ENCODE measurements around the gene PTGS1. TPM values are rescaled to one million over a fixed set of nuclear protein-coding genes. Genes with fewer than 3 reads are reported as not detected.
"Not testable (repeated sequence)": the region's sequence is repeated elsewhere in the genome, so short reads cannot be mapped to it uniquely, and the experiment has no call there.

PTGS1 gene
- total RNA-seq, 1 donor from 2014 or later = 0.04 TPM

GRCh38 chr9:122360891-122361290, 9.9 kb upstream of the PTGS1 start:
- H3K36me3 ChIP-seq (ENCODE audit: control insufficient read depth, insufficient read depth, low read length) = no peaks in the 10 kb centered on the region
- H3K27me3 ChIP-seq (ENCODE audit: control insufficient read depth, insufficient read depth, low read length) = no peaks in the 10 kb centered on the region
- TF ChIP-seq, protein P1, sequence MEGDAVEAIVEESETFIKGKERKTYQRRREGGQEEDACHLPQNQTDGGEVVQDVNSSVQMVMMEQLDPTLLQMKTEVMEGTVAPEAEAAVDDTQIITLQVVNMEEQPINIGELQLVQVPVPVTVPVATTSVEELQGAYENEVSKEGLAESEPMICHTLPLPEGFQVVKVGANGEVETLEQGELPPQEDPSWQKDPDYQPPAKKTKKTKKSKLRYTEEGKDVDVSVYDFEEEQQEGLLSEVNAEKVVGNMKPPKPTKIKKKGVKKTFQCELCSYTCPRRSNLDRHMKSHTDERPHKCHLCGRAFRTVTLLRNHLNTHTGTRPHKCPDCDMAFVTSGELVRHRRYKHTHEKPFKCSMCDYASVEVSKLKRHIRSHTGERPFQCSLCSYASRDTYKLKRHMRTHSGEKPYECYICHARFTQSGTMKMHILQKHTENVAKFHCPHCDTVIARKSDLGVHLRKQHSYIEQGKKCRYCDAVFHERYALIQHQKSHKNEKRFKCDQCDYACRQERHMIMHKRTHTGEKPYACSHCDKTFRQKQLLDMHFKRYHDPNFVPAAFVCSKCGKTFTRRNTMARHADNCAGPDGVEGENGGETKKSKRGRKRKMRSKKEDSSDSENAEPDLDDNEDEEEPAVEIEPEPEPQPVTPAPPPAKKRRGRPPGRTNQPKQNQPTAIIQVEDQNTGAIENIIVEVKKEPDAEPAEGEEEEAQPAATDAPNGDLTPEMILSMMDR (IDR thresholded peaks at IDR 0.05; ENCODE audit: insufficient read depth, low read length, poor library complexity, severe bottlenecking) = no peak
- no peak for DNase-seq (ENCODE audit: low read depth)
- H3K4me3 ChIP-seq (ENCODE audit: low read depth, low read length) = no peak overlapping the region

DNA sequence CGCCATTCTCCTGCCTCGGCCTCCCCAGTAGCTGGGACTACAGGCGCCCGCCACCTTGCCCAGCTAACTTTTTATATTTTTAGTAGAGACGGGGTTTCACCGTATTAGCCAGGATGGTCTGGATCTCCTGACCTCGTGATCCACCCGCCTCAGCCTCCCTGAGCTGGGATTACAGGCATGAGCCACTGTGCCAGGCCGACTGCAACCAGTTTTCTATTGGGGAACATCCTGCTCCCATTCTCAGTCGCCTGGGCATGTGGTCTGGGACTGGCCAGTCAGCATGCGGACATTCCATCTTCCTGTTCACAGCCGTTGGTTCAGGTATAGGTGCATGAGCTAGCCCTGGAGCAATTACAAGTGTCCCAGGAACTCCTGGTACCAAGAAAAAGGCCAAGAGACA, 7.7 kb upstream of the PTGS1 start:
- not testable (repeated sequence) for H3K36me3 ChIP-seq (ENCODE audit: control insufficient read depth, insufficient read depth, low read length); H3K27me3 ChIP-seq (ENCODE audit: control insufficient read depth, insufficient read depth, low read length); DNase-seq (ENCODE audit: low read depth); H3K4me3 ChIP-seq (ENCODE audit: low read depth, low read length)

GRCh38 chr9:122364117-122364782, 6.6 kb upstream of the PTGS1 start:
- DNase-seq (ENCODE audit: low read depth) = no peak
- H3K4me3 ChIP-seq (ENCODE audit: low read depth, low read length) = no peak overlapping the region
- H3K36me3 ChIP-seq (ENCODE audit: control insufficient read depth, insufficient read depth, low read length) = no peaks in the 10 kb centered on the region
- H3K27me3 ChIP-seq (ENCODE audit: control insufficient read depth, insufficient read depth, low read length) = no peaks in the 10 kb centered on the region
- TF ChIP-seq, protein P1 (IDR thresholded peaks at IDR 0.05; ENCODE audit: insufficient read depth, low read length, poor library complexity, severe bottlenecking) = no peak

DNA sequence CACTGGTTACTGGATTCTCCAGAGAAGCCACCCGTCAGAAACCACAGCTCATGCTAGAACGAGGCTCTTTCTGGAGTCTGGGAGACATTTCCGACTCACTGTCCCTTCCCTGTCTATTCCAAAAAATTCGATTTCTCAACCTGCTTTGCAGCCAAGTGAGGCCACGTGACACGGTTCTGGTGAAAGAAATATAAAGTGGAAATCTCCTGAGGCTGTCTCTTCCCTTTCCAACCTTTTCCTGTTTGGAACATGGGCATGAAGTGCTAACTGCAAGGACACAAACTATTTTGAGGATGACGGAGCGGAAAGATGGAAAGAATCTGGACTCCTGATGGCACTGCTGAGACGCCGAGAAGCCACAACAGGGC, 6.1 kb upstream of the PTGS1 start:
- Histone ChIP-seq H3K27me3 (ENCODE audit: control insufficient read depth, insufficient read depth, low read length) (no peaks in the 10 kb centered on the region), H3K36me3 (ENCODE audit: control insufficient read depth, insufficient read depth, low read length) (no peaks in the 10 kb centered on the region), H3K4me3 (ENCODE audit: low read depth, low read length) (no peak overlapping the region)
- DNase-seq (ENCODE audit: low read depth) = no peak
- TF ChIP-seq, protein P1 (IDR thresholded peaks at IDR 0.05; ENCODE audit: insufficient read depth, low read length, poor library complexity, severe bottlenecking) = no peak

DNA sequence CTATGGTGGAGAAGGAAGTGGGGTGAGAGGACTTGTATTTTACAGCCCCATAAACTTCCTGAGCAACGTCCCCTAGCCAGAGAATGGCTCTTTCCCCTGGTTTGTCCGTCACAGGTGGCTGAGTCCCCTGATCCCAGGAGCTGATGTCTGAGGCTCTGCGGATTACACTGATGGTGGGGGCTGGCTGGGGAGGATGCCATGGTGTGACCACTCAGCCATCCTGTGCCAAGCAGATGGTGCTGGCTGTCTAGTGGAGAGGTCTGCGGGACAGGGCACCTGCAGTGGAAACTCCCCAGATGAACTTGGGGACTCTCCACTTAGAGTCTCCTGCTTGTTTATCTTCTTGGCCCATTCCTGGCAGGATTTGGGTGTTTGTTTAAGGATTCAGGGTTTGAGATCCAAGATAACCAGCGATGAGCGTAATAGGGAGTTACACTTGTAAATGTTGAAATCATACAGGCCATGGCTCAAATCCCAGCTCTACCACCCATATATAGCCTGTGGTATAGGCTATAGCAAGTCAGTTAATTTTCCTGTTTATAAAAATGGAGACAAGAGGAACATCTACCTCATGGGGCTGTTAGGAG, 4.7 kb upstream of the PTGS1 start:
- DNase-seq (ENCODE audit: low read depth) = no peak
- TF ChIP-seq, protein P1 (IDR thresholded peaks at IDR 0.05; ENCODE audit: insufficient read depth, low read length, poor library complexity, severe bottlenecking) = no peak
- no peak overlapping the region for H3K4me3 ChIP-seq (ENCODE audit: low read depth, low read length)
- peaks cover 2% of the 10 kb centered on the region for H3K27me3 ChIP-seq (ENCODE audit: control insufficient read depth, insufficient read depth, low read length)
- no peaks in the 10 kb centered on the region for H3K36me3 ChIP-seq (ENCODE audit: control insufficient read depth, insufficient read depth, low read length)

- TF ChIP-seq, protein P1 (IDR thresholded peaks at IDR 0.05; ENCODE audit: insufficient read depth, low read length, poor library complexity, severe bottlenecking) = no peak
- no peak for DNase-seq (ENCODE audit: low read depth)
- Histone ChIP-seq H3K4me3 (ENCODE audit: low read depth, low read length) (no peak overlapping the region), H3K27me3 (ENCODE audit: control insufficient read depth, insufficient read depth, low read length) (peaks cover 2% of the 10 kb centered on the region), H3K36me3 (ENCODE audit: control insufficient read depth, insufficient read depth, low read length) (no peaks in the 10 kb centered on the region)
Observed at GRCh38 chr9:122367065-122367464, 3.8 kb upstream of the PTGS1 start.
